Tibial nerve (tissue), 3 donors: ENCODE measurements around the gene SLAIN2.

Experiments
- POLR2A ChIP-seq, 2 donors: fragments of 450-650 bp; IDR thresholded peaks; one replicate each; pipeline ENCODE4 v1.6.1; 2017; ENCODE audit warnings: antibody characterized with exemption in 2 of 2, mild to moderate bottlenecking in 2 of 2, moderate library complexity in 2 of 2
- TF ChIP-seq, protein P1 (sequence below), 5 experiments: fragments of 200-600 bp in 3 of 5; fragments of 450-650 bp in 2 of 5; sonication (generic) in 3 of 5; IDR thresholded peaks; one replicate each; pipeline ENCODE4 v1.5.1; 2016 to 2019; ENCODE audit warnings: antibody characterized with exemption in 5 of 5, mild to moderate bottlenecking in 3 of 5, moderate library complexity in 2 of 5

DNA sequence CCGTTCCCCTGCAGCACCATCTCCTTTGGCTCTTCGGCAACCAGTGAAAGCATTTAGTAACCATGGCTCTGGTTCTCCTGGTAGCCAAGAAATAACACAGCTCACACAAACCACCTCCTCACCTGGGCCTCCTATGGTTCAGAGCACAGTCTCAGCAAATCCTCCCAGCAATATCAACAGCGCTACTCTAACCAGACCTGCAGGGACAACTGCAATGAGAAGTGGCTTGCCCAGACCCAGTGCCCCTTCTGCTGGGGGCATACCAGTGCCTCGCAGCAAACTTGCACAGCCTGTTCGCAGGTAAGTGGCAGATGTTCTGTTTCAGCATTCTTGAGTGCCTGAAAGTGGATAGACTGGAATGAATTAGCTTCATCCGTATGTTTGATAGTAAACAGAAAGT, 78.8 kb downstream of the SLAIN2 start:
- TF ChIP-seq, protein P1, sequence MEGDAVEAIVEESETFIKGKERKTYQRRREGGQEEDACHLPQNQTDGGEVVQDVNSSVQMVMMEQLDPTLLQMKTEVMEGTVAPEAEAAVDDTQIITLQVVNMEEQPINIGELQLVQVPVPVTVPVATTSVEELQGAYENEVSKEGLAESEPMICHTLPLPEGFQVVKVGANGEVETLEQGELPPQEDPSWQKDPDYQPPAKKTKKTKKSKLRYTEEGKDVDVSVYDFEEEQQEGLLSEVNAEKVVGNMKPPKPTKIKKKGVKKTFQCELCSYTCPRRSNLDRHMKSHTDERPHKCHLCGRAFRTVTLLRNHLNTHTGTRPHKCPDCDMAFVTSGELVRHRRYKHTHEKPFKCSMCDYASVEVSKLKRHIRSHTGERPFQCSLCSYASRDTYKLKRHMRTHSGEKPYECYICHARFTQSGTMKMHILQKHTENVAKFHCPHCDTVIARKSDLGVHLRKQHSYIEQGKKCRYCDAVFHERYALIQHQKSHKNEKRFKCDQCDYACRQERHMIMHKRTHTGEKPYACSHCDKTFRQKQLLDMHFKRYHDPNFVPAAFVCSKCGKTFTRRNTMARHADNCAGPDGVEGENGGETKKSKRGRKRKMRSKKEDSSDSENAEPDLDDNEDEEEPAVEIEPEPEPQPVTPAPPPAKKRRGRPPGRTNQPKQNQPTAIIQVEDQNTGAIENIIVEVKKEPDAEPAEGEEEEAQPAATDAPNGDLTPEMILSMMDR (IDR thresholded peaks at IDR 0.05) = no peak
- TF ChIP-seq POLR2A (IDR thresholded peaks at IDR 0.05) = no peak
